ENCODE data around the gene GLRB.

The GLRB gene

GRCh38 chr4:157075811-157076577 lies at the start of gene GLRB:
TSS of gene GLRB (plus strand) at chr4:157076150. CDS start at chr4:157078025, 1,875 bp downstream.
- Histone ChIP-seq H3K36me3 (ENCODE audit: insufficient read depth, insufficient read length, low read length) (no peaks in the 10 kb centered on the region), H3K9me3 (ENCODE audit: insufficient read depth, low read length) (no peaks in the 10 kb centered on the region), H3K4me1 (ENCODE audit: insufficient read depth, insufficient read length) (no peaks in the 10 kb centered on the region), H3K9ac (ENCODE audit: insufficient read length, low read depth) (peak within 1 kb of the TSS; percentile 72), H3K4me3 (ENCODE audit: insufficient read length, low read depth) (peak within 1 kb of the TSS; percentile 59), H3K27me3 (ENCODE audit: insufficient read depth, insufficient read length) (peaks cover 34% of the 10 kb centered on the region)
- no peak for DNase-seq (ENCODE audit: low read depth, low spot score)
- peak; percentile 32 for TF ChIP-seq SUZ12 (IDR thresholded peaks at IDR 0.05; ENCODE audit: extremely low read depth, insufficient read depth, insufficient read length)
- no peak for TF ChIP-seq YY1 (IDR thresholded peaks at IDR 0.05; ENCODE audit: insufficient read depth, insufficient read length)

- TF ChIP-seq ZNF274 (IDR thresholded peaks at IDR 0.05; ENCODE audit: low read depth, low read length) = no peak
- no peak for TF ChIP-seq SUZ12 (IDR thresholded peaks at IDR 0.05; ENCODE audit: extremely low read depth, insufficient read depth, insufficient read length)
- no peaks in the 10 kb centered on the region for H3K27me3 ChIP-seq (ENCODE audit: insufficient read depth, insufficient read length)
- no peak overlapping the region for H3K9ac ChIP-seq (ENCODE audit: insufficient read length, low read depth)
- H3K4me3 ChIP-seq (ENCODE audit: insufficient read length, low read depth) = no peak overlapping the region
- no peaks in the 10 kb centered on the region for H3K36me3 ChIP-seq (ENCODE audit: insufficient read depth, insufficient read length, low read length)
- no peaks in the 10 kb centered on the region for H3K4me1 ChIP-seq (ENCODE audit: insufficient read depth, insufficient read length)
- no peak for DNase-seq (ENCODE audit: low read depth, low spot score)
- no peaks in the 10 kb centered on the region for H3K9me3 ChIP-seq (ENCODE audit: insufficient read depth, low read length)
Observed at GRCh38 chr4:157035471-157035870, 40.5 kb upstream of the GLRB start.

- no peak for TF ChIP-seq YY1 (IDR thresholded peaks at IDR 0.05; ENCODE audit: insufficient read depth, insufficient read length)
- TF ChIP-seq ZNF274 (IDR thresholded peaks at IDR 0.05; ENCODE audit: low read depth, low read length) = no peak
- TF ChIP-seq SUZ12 (IDR thresholded peaks at IDR 0.05; ENCODE audit: extremely low read depth, insufficient read depth, insufficient read length) = no peak
- no peaks in the 10 kb centered on the region for H3K9me3 ChIP-seq (ENCODE audit: insufficient read depth, low read length)
- no peak overlapping the region for H3K9ac ChIP-seq (ENCODE audit: insufficient read length, low read depth)
- no peaks in the 10 kb centered on the region for H3K27me3 ChIP-seq (ENCODE audit: insufficient read depth, insufficient read length)
- H3K4me3 ChIP-seq (ENCODE audit: insufficient read length, low read depth) = no peak overlapping the region
- H3K4me1 ChIP-seq (ENCODE audit: insufficient read depth, insufficient read length) = no peaks in the 10 kb centered on the region
- DNase-seq (ENCODE audit: low read depth, low spot score) = no peak
- H3K36me3 ChIP-seq (ENCODE audit: insufficient read depth, insufficient read length, low read length) = no peaks in the 10 kb centered on the region
Observed at GRCh38 chr4:157040405-157040804, 35.5 kb upstream of the GLRB start.

- no peak for DNase-seq (ENCODE audit: low read depth, low spot score)
- no peaks in the 10 kb centered on the region for H3K4me1 ChIP-seq (ENCODE audit: insufficient read depth, insufficient read length)
- no peaks in the 10 kb centered on the region for H3K36me3 ChIP-seq (ENCODE audit: insufficient read depth, insufficient read length, low read length)
- no peak overlapping the region for H3K9ac ChIP-seq (ENCODE audit: insufficient read length, low read depth)
- H3K27me3 ChIP-seq (ENCODE audit: insufficient read depth, insufficient read length) = no peaks in the 10 kb centered on the region
- TF ChIP-seq SUZ12 (IDR thresholded peaks at IDR 0.05; ENCODE audit: extremely low read depth, insufficient read depth, insufficient read length) (no peak), YY1 (IDR thresholded peaks at IDR 0.05; ENCODE audit: insufficient read depth, insufficient read length) (no peak), ZNF274 (IDR thresholded peaks at IDR 0.05; ENCODE audit: low read depth, low read length) (no peak)
- no peak overlapping the region for H3K4me3 ChIP-seq (ENCODE audit: insufficient read length, low read depth)
- H3K9me3 ChIP-seq (ENCODE audit: insufficient read depth, low read length) = no peaks in the 10 kb centered on the region
Observed at GRCh38 chr4:157043131-157043530, 32.8 kb upstream of the GLRB start.

- DNase-seq (ENCODE audit: low read depth, low spot score) = no peak
- TF ChIP-seq SUZ12 (IDR thresholded peaks at IDR 0.05; ENCODE audit: extremely low read depth, insufficient read depth, insufficient read length) (no peak), YY1 (IDR thresholded peaks at IDR 0.05; ENCODE audit: insufficient read depth, insufficient read length) (no peak), ZNF274 (IDR thresholded peaks at IDR 0.05; ENCODE audit: low read depth, low read length) (no peak)
Observed at GRCh38 chr4:157045507-157046127, 30.3 kb upstream of the GLRB start.

GRCh38 chr4:157048248-157048647 lies 27.7 kb upstream of the GLRB start:
- TF ChIP-seq ZNF274 (IDR thresholded peaks at IDR 0.05; ENCODE audit: low read depth, low read length) = no peak
- no peak for TF ChIP-seq SUZ12 (IDR thresholded peaks at IDR 0.05; ENCODE audit: extremely low read depth, insufficient read depth, insufficient read length)
- no peak for TF ChIP-seq YY1 (IDR thresholded peaks at IDR 0.05; ENCODE audit: insufficient read depth, insufficient read length)
- Histone ChIP-seq H3K4me3 (ENCODE audit: insufficient read length, low read depth) (no peak overlapping the region), H3K36me3 (ENCODE audit: insufficient read depth, insufficient read length, low read length) (no peaks in the 10 kb centered on the region), H3K9me3 (ENCODE audit: insufficient read depth, low read length) (no peaks in the 10 kb centered on the region), H3K9ac (ENCODE audit: insufficient read length, low read depth) (no peak overlapping the region), H3K4me1 (ENCODE audit: insufficient read depth, insufficient read length) (no peaks in the 10 kb centered on the region), H3K27me3 (ENCODE audit: insufficient read depth, insufficient read length) (no peaks in the 10 kb centered on the region)
- DNase-seq (ENCODE audit: low read depth, low spot score) = no peak

More at GRCh38 chr4:157045507-157046127, 30.3 kb upstream of the GLRB start:
- no peak overlapping the region for H3K4me3 ChIP-seq (ENCODE audit: insufficient read length, low read depth)
- no peaks in the 10 kb centered on the region for H3K36me3 ChIP-seq (ENCODE audit: insufficient read depth, insufficient read length, low read length)
- H3K9ac ChIP-seq (ENCODE audit: insufficient read length, low read depth) = no peak overlapping the region
- no peaks in the 10 kb centered on the region for H3K27me3 ChIP-seq (ENCODE audit: insufficient read depth, insufficient read length)
- no peaks in the 10 kb centered on the region for H3K4me1 ChIP-seq (ENCODE audit: insufficient read depth, insufficient read length)
- H3K9me3 ChIP-seq (ENCODE audit: insufficient read depth, low read length) = no peaks in the 10 kb centered on the region

GRCh38 chr4:157050561-157050960 lies 25.4 kb upstream of the GLRB start:
- no peaks in the 10 kb centered on the region for H3K9me3 ChIP-seq (ENCODE audit: insufficient read depth, low read length)
- no peak overlapping the region for H3K4me3 ChIP-seq (ENCODE audit: insufficient read length, low read depth)
- no peaks in the 10 kb centered on the region for H3K27me3 ChIP-seq (ENCODE audit: insufficient read depth, insufficient read length)
- no peak for TF ChIP-seq YY1 (IDR thresholded peaks at IDR 0.05; ENCODE audit: insufficient read depth, insufficient read length)
- no peaks in the 10 kb centered on the region for H3K36me3 ChIP-seq (ENCODE audit: insufficient read depth, insufficient read length, low read length)
- H3K9ac ChIP-seq (ENCODE audit: insufficient read length, low read depth) = no peak overlapping the region
- no peak for DNase-seq (ENCODE audit: low read depth, low spot score)
- no peaks in the 10 kb centered on the region for H3K4me1 ChIP-seq (ENCODE audit: insufficient read depth, insufficient read length)

Data from NT2/D1 (cell line).